GM12874 (cell line): Measurements from ENCODE around the gene MICU2.
A peak's percentile ranks its signal among the peaks of the same experiment; 100 is the strongest.

Source experiments
- TF ChIP-seq, protein P1 (sequence below): IDR thresholded peaks from 2 replicates; pipeline ENCODE4 v1.5.1; 2011; ENCODE audit warnings: low read depth, mild to moderate bottlenecking, control low read depth, low read length, moderate library complexity; ENCODE audit not compliant: insufficient read depth

MICU2 gene

DNA sequence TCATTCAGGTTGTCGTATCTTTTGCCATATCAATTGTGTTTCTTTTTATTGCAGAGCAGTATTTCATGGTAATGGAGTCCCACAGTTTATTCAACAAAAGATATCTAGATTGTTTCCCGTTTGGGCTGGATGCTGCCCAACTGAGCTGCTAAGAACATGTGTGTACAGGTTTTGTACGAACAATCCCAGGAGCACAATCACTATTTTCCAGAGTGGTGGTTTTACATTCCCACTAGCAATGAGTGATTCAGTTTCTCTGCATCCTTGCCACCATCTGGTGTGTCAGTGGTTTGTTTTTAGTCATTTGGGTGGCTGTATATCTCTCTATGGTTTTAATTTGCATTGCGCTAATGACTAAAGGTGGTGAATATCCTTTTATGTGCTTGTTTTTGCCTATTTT, 92.1 kb downstream of the MICU2 start:
- TF ChIP-seq, protein P1, sequence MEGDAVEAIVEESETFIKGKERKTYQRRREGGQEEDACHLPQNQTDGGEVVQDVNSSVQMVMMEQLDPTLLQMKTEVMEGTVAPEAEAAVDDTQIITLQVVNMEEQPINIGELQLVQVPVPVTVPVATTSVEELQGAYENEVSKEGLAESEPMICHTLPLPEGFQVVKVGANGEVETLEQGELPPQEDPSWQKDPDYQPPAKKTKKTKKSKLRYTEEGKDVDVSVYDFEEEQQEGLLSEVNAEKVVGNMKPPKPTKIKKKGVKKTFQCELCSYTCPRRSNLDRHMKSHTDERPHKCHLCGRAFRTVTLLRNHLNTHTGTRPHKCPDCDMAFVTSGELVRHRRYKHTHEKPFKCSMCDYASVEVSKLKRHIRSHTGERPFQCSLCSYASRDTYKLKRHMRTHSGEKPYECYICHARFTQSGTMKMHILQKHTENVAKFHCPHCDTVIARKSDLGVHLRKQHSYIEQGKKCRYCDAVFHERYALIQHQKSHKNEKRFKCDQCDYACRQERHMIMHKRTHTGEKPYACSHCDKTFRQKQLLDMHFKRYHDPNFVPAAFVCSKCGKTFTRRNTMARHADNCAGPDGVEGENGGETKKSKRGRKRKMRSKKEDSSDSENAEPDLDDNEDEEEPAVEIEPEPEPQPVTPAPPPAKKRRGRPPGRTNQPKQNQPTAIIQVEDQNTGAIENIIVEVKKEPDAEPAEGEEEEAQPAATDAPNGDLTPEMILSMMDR = no peak

DNA sequence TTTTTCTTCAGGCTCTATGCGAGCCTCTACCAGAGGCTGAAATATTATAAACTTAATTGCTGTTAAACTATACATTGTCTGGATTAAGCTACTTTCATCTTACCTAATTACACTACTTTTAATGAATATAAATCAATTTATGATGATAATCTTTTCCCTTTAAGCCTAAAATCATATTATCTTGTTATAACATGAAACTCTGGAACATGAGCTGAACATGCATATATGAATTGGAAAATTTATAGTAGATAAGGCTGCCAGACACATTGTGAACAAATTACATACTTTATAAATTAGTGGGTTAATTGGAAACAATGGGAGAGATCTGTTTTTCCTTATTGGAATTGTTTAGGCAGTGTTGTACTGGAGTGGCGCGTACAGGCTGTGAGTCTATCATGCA, 99.6 kb downstream of the MICU2 start:
- TF ChIP-seq, protein P1 = no peak

DNA sequence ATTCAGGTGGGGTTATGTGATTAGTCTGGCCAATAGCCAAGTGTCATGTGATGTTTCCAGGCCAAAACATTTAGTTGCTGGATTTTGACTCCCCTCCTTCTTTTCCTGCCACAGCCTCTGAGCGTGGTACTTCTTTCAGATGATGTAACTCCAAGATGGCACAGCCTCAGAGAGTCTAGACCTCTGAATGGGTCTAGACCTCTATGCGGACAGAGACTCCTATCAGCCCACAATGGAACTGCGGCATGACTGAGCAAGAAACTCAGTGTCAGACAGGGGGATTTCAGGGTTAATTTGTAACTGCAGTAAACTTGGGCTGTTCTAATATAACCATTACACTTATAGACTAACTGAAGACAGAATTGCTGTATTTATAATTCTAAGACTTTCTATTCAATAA, 102.3 kb downstream of the MICU2 start:
- TF ChIP-seq, protein P1 = no peak

DNA sequence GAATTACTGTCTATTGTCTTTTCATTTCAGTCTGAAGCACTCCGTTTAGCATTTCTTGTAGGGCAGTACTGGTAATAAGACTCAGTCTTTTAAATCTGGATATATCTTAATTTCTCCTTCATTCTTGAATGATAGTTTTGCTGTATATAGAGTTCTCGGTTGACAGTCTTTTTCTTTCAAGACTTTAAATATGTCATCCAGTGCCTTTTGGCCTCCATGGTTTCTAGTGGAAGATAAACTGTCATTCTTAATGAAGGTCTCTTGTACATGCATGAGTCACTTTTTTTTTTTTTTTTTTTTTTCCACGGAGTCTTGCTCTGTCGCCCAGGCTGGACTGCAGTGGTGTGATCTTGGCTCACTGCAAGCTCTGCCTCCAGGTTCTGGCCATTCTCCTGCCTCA, 117.6 kb downstream of the MICU2 start:
- TF ChIP-seq, protein P1 = no peak

DNA sequence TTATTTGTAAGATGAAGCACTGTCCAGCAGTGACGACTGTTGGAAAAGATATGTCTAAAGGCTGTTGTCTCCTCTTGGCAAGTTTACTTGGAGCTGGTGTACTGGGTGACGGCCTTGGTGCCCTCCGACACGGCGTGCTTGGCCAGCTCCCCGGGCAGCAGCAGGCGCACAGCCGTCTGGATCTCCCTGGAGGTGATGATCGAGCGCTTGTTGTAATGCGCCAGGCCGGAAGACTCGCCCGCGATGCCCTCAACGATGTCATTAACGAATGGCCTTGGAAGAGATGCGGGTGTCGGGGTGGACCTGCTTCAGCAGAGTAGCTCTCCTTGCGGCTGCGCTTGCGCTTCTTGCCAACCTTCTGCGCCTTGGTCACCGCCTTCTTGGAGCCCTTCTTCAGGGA, 120.2 kb downstream of the MICU2 start:
- TF ChIP-seq, protein P1 = no peak

DNA sequence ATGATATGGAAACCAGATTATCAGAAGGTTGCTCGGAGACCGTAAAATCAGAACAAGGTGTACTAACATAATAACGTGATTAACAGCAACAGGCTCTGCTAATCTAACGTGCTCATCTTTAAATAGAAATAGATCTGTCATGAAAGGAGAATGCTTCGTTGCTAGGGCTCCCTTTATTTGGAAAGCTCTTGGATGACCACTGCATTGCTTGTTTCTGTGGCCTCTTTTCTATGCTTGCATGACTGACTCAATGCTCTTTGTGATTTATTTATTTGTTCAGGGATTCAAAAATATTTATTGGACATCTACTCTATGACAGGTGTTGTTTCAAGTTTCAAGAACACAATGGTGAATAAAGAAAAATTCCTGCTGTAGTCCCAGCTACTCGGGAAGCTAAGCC, 122.6 kb downstream of the MICU2 start:
- TF ChIP-seq, protein P1 = no peak

DNA sequence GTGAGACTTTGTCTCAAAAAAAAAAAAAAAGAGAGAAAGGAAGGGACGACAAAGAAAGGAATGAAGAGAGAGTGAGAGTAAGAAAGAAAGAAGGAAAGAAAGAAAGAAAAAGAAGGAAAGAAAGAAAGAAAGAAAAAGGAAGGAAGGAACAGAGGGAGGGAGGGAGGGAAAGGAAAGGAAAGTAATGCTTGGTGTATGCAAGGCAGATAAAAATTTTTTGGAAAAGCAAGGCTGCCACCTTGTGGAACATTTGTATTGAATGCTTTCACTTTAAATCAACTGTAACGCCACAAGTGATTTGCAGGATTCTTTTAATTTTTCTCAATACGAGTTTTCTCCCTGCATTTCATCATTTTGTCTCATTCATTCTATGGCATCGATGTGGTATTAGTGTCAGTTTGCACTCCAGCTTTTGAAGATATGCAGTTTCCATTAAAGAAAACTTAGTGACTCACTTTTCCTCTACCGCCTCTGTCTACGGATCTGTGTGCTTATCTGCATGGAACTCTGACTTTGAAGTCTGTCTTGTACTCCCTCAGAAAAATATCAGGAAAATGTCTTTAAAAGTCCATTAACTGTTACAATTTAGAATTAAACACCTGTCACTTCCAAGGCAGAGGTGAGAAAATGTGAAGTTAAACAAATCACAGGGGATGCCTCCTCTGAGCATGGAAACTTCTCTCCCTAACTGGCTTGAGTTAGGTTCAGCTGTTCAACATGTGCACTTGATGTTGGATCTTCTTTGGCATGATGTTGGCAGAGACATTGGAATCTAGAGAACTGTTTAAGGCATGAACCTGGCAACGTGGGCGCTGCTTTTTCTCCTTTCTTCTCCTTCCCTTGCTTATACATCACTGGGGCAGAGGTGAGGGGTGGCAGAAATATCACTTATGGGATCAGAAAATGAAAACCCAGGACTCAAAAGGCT, 124.8 kb downstream of the MICU2 start:
- TF ChIP-seq, protein P1 = peak; percentile 32
